ENCODE data around the gene TM7SF3.

TM7SF3 gene, protein sequence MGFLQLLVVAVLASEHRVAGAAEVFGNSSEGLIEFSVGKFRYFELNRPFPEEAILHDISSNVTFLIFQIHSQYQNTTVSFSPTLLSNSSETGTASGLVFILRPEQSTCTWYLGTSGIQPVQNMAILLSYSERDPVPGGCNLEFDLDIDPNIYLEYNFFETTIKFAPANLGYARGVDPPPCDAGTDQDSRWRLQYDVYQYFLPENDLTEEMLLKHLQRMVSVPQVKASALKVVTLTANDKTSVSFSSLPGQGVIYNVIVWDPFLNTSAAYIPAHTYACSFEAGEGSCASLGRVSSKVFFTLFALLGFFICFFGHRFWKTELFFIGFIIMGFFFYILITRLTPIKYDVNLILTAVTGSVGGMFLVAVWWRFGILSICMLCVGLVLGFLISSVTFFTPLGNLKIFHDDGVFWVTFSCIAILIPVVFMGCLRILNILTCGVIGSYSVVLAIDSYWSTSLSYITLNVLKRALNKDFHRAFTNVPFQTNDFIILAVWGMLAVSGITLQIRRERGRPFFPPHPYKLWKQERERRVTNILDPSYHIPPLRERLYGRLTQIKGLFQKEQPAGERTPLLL

DNA sequence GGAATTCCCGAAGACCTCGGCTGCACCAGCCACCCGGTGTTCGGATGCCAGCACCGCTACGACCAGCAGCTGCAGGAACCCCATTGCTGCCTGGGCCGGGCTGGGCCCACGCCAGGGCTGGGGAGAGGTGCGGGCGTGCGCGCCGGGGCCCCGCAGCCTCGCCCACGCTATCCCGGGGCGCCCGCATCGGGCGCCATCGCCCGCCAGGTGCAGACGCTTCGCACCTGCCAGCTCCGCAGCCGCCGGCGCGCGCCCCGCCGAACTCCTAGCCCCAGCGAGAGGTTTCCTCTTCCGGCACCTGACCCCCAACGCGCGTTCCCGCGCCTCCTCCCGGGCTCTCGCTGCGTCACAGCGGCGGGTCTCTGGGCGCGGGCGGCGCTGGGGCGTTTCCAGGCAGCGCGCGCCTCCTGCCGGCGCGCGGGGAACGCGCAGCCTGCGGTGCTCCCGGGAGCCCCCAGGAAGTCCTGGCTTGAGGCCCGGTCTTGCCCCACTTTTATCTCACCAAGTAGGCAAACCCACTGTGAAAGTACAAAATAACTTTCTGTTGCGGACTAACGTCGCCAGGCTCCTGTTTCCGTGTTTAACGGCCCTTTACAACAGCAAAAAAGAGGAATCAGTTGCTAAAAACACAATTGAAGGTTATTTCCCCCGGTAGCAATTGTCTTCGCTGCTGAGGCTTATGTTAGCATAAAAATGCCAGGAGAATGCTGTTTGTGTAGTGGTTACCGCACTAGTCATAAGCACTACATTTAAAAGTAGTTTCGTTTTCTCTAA lies at the start of gene TM7SF3:
TSS of gene TM7SF3 (minus strand) at position 300 of the 774 bp plus-strand sequence. CDS start at position 84, 216 bp downstream.
- DNase-seq (ENCODE audit: low read depth) = peak; percentile 75
- TF ChIP-seq, protein P1, sequence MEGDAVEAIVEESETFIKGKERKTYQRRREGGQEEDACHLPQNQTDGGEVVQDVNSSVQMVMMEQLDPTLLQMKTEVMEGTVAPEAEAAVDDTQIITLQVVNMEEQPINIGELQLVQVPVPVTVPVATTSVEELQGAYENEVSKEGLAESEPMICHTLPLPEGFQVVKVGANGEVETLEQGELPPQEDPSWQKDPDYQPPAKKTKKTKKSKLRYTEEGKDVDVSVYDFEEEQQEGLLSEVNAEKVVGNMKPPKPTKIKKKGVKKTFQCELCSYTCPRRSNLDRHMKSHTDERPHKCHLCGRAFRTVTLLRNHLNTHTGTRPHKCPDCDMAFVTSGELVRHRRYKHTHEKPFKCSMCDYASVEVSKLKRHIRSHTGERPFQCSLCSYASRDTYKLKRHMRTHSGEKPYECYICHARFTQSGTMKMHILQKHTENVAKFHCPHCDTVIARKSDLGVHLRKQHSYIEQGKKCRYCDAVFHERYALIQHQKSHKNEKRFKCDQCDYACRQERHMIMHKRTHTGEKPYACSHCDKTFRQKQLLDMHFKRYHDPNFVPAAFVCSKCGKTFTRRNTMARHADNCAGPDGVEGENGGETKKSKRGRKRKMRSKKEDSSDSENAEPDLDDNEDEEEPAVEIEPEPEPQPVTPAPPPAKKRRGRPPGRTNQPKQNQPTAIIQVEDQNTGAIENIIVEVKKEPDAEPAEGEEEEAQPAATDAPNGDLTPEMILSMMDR (IDR thresholded peaks at IDR 0.05; ENCODE audit: low read depth, low read length, missing control alignments) = peak; percentile 92
- peak within 1 kb of the TSS; percentile 98 for H3K4me3 ChIP-seq (ENCODE audit: low read depth, low read length)

DNA sequence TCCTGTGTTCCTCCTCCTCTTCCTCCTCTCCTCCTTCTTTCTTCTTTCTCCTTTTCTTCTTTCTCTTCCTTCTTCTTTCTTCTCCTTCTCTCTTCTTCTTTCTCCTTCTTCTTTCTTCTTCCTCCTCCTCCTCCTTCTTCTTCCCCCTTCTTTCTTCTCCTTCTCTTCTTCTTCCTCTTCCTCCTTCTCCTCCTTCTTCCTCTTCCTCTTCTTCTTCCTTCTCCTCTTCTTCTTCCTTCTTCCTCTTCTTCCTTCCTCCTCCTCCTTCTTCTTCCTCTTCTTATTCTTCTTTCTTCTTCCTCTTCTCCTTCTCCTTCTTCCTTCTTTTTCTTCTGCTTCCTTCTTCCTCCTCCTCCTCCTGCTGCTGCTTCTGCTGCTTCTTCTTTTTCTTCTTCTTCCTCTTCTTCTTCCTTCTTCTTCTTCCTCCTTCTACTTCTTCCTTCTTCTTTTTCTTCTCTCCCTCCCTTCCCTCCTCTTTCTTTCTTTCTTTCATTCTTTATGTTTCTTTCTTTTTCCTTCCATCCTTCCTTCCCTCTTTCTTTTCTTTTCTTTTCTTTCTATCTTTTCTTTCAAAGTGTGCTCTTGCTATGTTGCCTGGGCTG lies 49.2 kb upstream of the TM7SF3 start:
- no peak overlapping the region for H3K4me3 ChIP-seq (ENCODE audit: low read depth, low read length)
- DNase-seq (ENCODE audit: low read depth) = no peak
- TF ChIP-seq, protein P1 (IDR thresholded peaks at IDR 0.05; ENCODE audit: low read depth, low read length, missing control alignments) = no peak

- no peak for DNase-seq (ENCODE audit: low read depth)
- TF ChIP-seq, protein P1 (IDR thresholded peaks at IDR 0.05; ENCODE audit: low read depth, low read length, missing control alignments) = no peak
Measured at GRCh38 chr12:27061317-27061716, 47.1 kb upstream of the TM7SF3 start.

GRCh38 chr12:27060740-27061139 lies 46.6 kb upstream of the TM7SF3 start:
- TF ChIP-seq, protein P1 (IDR thresholded peaks at IDR 0.05; ENCODE audit: low read depth, low read length, missing control alignments) = no peak
- H3K4me3 ChIP-seq (ENCODE audit: low read depth, low read length) = no peak overlapping the region
- DNase-seq (ENCODE audit: low read depth) = no peak

More at GRCh38 chr12:27061317-27061716, 47.1 kb upstream of the TM7SF3 start:
- no peak overlapping the region for H3K4me3 ChIP-seq (ENCODE audit: low read depth, low read length)

GRCh38 chr12:27057543-27057942 lies 43.4 kb upstream of the TM7SF3 start:
- no peak overlapping the region for H3K4me3 ChIP-seq (ENCODE audit: low read depth, low read length)
- no peak for DNase-seq (ENCODE audit: low read depth)
- TF ChIP-seq, protein P1 (IDR thresholded peaks at IDR 0.05; ENCODE audit: low read depth, low read length, missing control alignments) = no peak

DNA sequence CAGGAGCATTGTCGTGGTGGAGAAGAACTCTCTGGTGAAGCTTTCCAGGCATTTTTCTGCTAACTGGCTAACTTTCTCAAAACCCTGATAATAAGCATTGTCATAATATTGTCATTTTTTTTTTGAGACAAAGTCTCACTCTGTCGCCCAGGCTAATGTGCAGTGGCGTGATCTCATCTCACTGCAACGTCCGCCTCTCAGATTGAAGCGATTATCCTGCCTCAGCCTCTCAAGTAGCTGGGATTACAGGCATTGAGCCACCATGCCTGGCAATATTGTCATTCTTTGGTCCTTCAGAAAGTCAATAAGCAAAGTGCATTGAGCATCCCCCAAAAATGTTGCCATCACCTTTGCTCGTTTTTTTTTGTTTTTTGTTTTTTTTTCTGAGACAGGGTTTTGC lies 41.8 kb upstream of the TM7SF3 start:
- no peak for DNase-seq (ENCODE audit: low read depth)
- no peak overlapping the region for H3K4me3 ChIP-seq (ENCODE audit: low read depth, low read length)
- TF ChIP-seq, protein P1 (IDR thresholded peaks at IDR 0.05; ENCODE audit: low read depth, low read length, missing control alignments) = no peak
